Subcutaneous abdominal adipose tissue (tissue), 5 donors: ENCODE data around the gene PRKCZ.

Experiments
- H3K27ac ChIP-seq: one replicate; pipeline ENCODE4 v1.7.0; 2013; ENCODE audit warnings: low read depth, mild to moderate bottlenecking, inconsistent platforms, low read length, moderate library complexity
- H3K27me3 ChIP-seq, 5 donors: one replicate each; pipeline ENCODE4 v1.7.0; 2013; ENCODE audit warnings: low read length in 5 of 5, inconsistent platforms in 1 of 5; ENCODE audit not compliant: control insufficient read depth in 5 of 5, insufficient read depth in 4 of 5
- H3K36me3 ChIP-seq, 5 donors: one replicate each; pipeline ENCODE4 v1.7.0; 2013; ENCODE audit warnings: low read length in 5 of 5; ENCODE audit not compliant: control insufficient read depth in 5 of 5, insufficient read depth in 5 of 5
- H3K4me1 ChIP-seq, 5 donors: one replicate each; pipeline ENCODE4 v1.7.0; 2013; ENCODE audit warnings: low read length in 5 of 5, mild to moderate bottlenecking in 3 of 5, moderate library complexity in 1 of 5; ENCODE audit not compliant: control insufficient read depth in 5 of 5, insufficient read depth in 5 of 5
- H3K4me3 ChIP-seq, 5 donors: one replicate each; pipeline ENCODE4 v1.7.0; 2013; ENCODE audit warnings: low read length in 5 of 5, low read depth in 1 of 5
- H3K9ac ChIP-seq, 5 donors: one replicate each; pipeline ENCODE4 v1.7.0; 2013; ENCODE audit warnings: low read length in 5 of 5, mild to moderate bottlenecking in 4 of 5, moderate library complexity in 3 of 5
- H3K9me3 ChIP-seq, 5 donors: one replicate each; pipeline ENCODE4 v1.7.0; 2013; ENCODE audit warnings: low read length in 5 of 5; ENCODE audit not compliant: control insufficient read depth in 5 of 5
- donor health status: healthy.
- donor health status: healthy.
- donor health status: healthy.
- donor health status: healthy.
- donor health status: healthy.

PRKCZ gene

DNA sequence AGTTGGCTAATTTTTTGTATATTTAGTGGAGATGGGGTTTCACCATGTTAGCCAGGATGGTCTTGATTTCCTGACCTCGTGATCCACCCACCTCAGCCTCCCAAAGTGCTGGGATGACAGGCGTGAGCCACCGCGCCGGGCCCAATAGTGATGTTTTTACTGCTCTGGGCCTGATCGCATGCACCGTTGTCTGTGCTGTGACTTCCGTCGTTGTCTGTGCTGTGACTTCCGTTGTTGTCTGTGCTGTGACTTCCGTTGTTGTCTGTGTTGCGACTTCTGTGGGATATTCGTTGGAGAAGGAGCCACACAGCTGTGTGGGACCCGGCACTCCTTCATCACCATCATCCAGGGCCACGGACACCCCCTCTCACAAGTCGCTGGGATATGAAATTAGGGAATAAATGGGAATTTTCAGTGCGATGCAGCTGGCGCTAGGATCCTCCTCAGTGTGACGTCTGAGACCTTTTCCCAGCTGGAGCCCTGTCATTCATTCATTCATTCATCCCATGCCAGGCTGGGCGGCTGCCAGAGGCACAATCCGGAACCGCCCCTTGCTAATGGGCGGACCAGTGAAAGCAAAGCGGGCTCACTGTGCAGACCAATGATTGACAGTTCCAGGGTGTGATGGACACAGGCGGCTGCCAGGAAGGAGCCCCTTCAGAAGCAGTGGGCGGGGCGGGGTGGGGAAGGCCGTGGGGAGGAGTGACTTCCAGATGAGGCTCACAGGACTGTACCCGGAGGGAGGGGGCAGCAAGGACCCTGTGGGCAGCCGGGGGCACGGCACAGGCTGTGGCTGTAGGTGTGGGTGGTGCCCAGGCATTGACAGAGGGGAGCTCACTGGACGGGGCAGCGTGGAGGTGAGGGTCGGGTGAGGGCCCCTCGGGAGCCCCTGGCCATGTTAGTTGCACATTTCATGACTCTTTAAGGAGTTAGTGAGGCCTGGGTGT is 48.9 kb downstream of the PRKCZ start:
- Histone ChIP-seq H3K27me3 (peaks cover 0 to 22% (median 6%) of the 10 kb centered on the region in 5 donors), H3K4me1 (no peaks in the 10 kb centered on the region), H3K36me3 (no peaks in the 10 kb centered on the region), H3K4me3 (no peak overlapping the region), H3K9me3 (peaks cover 0 to 11% (median 3%) of the 10 kb centered on the region in 5 donors), H3K9ac (no peak overlapping the region), H3K27ac (no peak overlapping the region)

DNA sequence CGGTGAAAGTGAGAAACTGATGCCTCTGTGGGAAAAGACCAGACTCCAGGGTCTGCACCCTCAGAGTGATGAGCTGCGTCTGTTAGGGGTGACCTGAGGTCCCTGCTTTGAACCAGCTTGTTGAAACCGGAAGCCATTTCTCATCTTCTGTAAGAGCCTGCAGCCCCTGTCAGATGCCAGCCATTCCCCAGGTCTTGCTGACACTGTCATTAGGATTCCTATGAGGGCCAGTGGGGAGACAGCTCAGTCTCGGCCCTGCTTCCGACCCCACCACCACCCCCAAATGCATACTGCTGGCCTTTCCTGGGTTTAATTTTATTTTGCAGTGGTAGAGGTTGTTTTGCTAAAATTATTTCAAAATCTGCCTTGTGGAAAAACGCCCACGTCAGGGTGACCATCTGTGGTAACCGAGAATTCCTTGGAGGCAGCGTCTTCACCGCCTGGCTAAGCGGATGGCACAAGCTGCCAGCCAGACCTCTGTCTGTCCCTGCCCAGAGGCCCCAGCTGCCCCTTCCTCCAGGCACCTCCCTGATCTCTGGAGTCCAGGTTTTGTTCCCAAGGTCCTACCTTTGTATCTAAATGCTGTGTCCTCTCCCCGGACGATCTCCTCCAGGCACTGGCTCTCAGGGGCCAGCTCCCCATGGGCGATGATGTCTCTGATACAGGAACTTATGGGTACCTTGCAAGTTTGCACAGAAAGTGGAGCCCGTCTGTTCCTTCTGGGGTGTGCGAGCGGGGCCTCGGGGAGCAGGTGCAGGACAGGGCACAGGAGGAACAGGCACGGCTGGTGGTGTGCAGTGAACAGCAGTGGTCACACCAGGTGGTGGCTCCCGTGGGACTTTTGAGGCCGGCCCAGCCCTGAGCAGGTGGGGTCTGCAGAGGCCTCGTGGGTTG is 49.9 kb downstream of the PRKCZ start:
- no peak overlapping the region for H3K9ac ChIP-seq
- H3K27me3 ChIP-seq: peaks cover 0 to 29% (median 6%) of the 10 kb centered on the region in 5 donors
- H3K4me3 ChIP-seq: no peak overlapping the region
- H3K4me1 ChIP-seq: no peaks in the 10 kb centered on the region
- H3K36me3 ChIP-seq: no peaks in the 10 kb centered on the region
- H3K9me3 ChIP-seq: peaks cover 0 to 11% (median 3%) of the 10 kb centered on the region in 5 donors
- H3K27ac ChIP-seq: no peak overlapping the region

DNA sequence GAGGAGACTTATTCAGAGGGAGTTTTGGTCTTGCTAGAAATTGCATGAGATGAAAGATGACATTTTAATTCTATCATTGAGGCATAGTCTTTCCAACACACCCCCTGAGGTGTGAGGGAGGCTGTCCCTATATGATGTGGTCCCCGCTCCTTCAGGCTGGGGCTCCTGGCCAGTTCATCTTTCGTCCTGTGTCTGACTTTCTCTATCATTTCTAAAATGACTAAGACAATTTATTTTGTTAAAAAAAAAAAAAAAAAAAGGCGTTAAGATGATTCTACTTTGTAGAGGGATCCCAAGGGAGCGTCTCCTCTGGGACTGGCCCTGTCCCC is 50.5 kb downstream of the PRKCZ start:
- H3K9me3 ChIP-seq: peaks cover 0 to 11% (median 3%) of the 10 kb centered on the region in 5 donors
- H3K36me3 ChIP-seq: no peaks in the 10 kb centered on the region
- no peak overlapping the region for H3K27ac ChIP-seq
- H3K4me3 ChIP-seq: no peak overlapping the region
- peaks cover 0 to 26% (median 3%) of the 10 kb centered on the region in 5 donors for H3K27me3 ChIP-seq
- no peak overlapping the region for H3K9ac ChIP-seq
- H3K4me1 ChIP-seq: no peaks in the 10 kb centered on the region

DNA sequence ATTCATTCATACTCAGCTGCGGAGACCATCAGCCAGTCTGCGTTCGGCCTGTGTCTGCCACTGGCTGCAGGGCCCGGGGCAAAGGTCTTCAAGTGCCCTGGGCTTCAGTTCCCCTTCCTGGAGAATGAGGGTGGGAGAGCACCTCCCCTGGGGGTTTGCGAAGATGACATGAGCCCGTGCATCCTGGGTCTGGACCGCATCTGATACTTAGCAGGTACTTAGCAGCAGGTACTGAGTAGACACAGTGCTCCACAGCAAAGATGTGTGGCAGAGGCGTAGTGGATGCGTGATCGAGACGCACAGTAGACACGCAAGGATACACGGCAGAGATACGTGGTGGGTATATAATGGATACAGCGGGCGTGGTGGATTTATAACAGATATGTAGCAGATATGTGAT is 51.3 kb downstream of the PRKCZ start:
- no peaks in the 10 kb centered on the region for H3K36me3 ChIP-seq
- no peak overlapping the region for H3K4me3 ChIP-seq
- H3K27me3 ChIP-seq: peaks cover 0 to 22% (median 7%) of the 10 kb centered on the region in 5 donors
- H3K9me3 ChIP-seq: peaks cover 0 to 11% (median 3%) of the 10 kb centered on the region in 5 donors
- H3K27ac ChIP-seq: no peak overlapping the region
- no peaks in the 10 kb centered on the region for H3K4me1 ChIP-seq
- no peak overlapping the region for H3K9ac ChIP-seq

DNA sequence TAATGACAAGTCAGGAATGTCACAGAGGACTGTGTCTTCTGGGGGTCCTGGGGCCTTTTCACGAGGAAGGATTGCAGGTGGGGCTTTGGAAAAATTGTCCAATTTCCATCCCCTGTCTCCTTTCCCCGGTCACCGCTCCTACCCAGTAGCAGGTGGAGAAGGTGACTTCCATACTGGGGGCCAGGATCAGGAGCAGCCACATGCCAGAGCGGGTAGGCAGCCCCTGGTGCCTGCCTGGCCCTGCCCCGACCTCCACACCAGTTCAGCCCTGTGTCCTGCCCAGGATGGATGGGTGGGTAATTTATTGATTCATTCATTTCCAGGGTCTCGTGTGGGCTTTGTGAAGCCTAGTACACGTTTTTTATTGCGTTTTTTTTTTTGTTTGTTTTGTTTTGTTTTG is 51.7 kb downstream of the PRKCZ start:
- Histone ChIP-seq H3K9ac (no peak overlapping the region), H3K27ac (no peak overlapping the region), H3K4me3 (no peak overlapping the region), H3K4me1 (no peaks in the 10 kb centered on the region), H3K36me3 (no peaks in the 10 kb centered on the region), H3K9me3 (peaks cover 0 to 8% (median 3%) of the 10 kb centered on the region in 5 donors), H3K27me3 (peaks cover 0 to 22% (median 8%) of the 10 kb centered on the region in 5 donors)

DNA sequence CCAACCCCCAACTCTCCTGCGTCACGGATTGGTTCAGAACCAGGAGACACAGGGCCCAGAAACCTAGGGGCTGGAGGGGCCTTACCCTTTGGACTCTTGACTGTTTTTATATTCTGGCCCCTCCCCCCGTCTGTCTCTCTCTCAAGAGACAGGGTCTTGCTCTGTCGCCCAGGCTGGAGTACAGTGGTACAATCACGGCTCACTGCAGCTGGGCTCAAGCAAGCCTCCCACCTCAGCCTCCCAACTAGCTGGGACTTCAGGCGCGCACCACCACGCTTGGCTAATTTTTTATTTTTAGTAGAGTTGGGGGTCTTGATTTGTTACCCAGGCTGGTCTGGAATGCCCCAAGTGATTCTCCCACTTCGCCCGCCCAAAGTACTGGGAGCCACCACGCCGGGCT is 52.5 kb downstream of the PRKCZ start:
- H3K4me3 ChIP-seq: no peak overlapping the region
- no peak overlapping the region for H3K27ac ChIP-seq
- peaks cover 0 to 22% (median 8%) of the 10 kb centered on the region in 5 donors for H3K27me3 ChIP-seq
- H3K4me1 ChIP-seq: no peaks in the 10 kb centered on the region
- no peaks in the 10 kb centered on the region for H3K36me3 ChIP-seq
- H3K9me3 ChIP-seq: peaks cover 0 to 2% (median 0%) of the 10 kb centered on the region in 5 donors
- no peak overlapping the region for H3K9ac ChIP-seq

DNA sequence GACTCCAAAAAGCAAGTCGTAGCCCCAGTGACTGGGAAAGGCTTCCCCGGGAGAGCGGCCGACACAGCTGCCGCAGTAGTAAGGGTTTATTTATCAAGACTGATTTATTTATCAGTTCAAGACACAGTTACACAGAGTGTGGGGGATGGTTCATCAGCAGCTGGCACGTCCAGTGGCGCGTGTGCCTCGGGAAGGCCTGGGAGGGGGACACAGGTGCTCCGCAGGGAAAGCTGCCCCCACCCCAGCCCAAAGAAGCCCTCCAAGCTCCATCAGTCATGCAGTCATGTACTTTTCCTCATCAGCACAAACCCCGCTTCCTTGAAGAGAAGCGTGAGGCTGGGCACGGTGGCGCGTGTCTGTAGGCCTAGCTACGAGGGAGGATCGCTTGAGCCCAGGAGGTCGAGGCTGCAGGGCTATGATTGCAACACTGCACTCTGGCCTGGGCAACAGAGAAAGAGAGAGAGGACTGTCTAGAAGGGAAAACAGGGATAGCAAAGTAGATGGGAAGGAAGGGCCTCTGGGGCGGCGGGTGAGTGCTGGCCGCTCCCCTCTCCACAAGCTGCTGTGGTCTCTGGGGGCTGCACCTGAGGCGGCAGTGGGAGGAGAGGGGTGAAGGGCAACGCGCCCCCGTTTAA is 53.2 kb downstream of the PRKCZ start:
- Histone ChIP-seq H3K4me1 (no peaks in the 10 kb centered on the region), H3K27me3 (peaks cover 4 to 27% (median 12%) of the 10 kb centered on the region in 5 donors), H3K36me3 (no peaks in the 10 kb centered on the region), H3K27ac (no peak overlapping the region), H3K9me3 (no peaks in the 10 kb centered on the region), H3K9ac (no peak overlapping the region), H3K4me3 (no peak overlapping the region)

DNA sequence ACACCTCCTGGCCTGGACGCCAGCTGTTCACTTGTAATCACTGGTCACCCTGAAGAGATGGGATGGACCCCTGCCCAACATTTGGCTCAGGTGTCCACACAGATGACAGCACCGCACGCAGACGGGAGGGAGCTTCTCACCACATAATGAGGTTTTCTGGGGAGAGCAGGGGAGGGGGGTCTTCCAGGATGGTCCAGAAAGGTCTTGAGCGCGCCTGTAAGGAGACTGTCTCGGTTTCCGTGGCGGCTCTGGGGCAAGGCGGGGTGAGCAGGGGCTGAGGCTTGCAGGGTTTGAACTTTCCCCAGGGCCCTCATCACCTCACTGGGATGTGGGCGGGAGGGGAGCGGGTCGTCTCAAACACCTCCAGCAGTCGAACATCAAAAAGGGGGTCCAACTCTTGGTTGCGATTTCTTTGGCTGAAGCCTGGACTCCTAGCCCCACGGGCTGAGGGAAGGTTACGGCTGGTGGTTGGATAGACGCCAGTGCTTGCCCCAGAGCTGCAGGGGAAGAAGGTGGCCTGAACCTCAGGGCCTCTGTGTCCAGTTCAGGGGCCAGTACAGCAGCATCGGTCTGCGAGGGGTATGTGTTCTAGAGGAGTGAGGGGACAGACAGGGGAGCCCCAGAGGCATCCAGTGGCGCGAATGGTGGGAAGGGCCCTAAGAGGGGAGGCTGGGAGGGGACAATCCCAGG is 53.8 kb downstream of the PRKCZ start:
- Histone ChIP-seq H3K4me3 (no peak overlapping the region), H3K9ac (no peak overlapping the region), H3K9me3 (no peaks in the 10 kb centered on the region), H3K27ac (no peak overlapping the region), H3K4me1 (no peaks in the 10 kb centered on the region), H3K36me3 (no peaks in the 10 kb centered on the region), H3K27me3 (peaks cover 6 to 31% (median 17%) of the 10 kb centered on the region in 5 donors)

DNA sequence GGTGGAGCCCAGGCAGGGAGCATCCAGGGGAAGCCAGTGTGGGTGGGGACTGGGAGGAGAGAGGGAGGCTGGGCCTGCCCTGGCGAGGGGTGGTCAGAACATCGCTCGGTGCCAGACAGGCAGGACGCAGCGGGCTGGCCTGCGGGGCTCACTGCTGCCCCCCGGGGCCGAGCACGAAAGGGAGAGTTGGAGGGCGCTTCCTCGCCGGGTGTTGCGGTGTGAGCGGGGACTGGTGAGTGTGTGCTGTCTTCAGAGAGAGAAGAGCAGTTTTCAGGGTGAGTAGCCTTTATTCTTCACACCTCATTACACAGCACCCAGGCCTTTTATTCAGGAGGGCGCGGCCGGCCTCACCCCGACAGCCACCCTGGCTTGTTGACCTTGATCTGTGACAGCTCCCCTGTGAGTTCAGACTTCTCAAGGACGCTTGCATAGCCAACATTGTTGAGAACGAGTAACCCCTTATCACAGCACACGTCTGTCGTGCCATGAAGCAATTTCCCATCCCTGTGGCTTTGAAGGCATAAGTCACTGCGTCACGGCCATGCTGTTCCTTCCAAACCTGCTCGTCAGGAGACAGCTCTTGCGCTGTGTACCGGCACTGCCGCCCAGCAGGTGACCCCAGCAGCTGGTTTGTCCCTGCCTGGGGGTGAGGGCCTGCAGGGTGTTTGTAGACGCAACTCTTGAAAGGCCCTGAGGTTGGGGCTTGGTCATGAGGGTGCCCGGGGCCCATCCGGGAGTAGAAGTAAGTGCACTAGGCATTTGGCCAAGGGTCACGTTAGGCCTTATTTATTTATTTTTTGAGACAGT is 54.6 kb downstream of the PRKCZ start:
- no peak overlapping the region for H3K9ac ChIP-seq
- no peaks in the 10 kb centered on the region for H3K36me3 ChIP-seq
- peaks cover 9 to 37% (median 22%) of the 10 kb centered on the region in 5 donors for H3K27me3 ChIP-seq
- H3K27ac ChIP-seq: no peak overlapping the region
- no peaks in the 10 kb centered on the region for H3K9me3 ChIP-seq
- no peaks in the 10 kb centered on the region for H3K4me1 ChIP-seq
- H3K4me3 ChIP-seq: no peak overlapping the region
